H1 (cell line): ENCODE measurements around the gene CAPN14. TPM values are rescaled to one million over a fixed set of nuclear protein-coding genes. Genes with fewer than 3 reads are reported as not detected.

ENCODE experiments used
- CTCF ChIA-PET: fragments of 300-600 bp; sonication (Branson Sonifier 250); formaldehyde crosslinking; loops from one replicate; lab custom pipeline; 2021; ENCODE audit not compliant: partially characterized antibody; lab: Charles Lee
- POLR2A ChIA-PET: fragments of 300-600 bp; sonication (Branson Sonifier 250); formaldehyde crosslinking; loops from one replicate; lab custom pipeline; 2021; ENCODE audit warnings: inconsistent platforms; ENCODE audit not compliant: partially characterized antibody; lab: Charles Lee
- DNase-seq, 2 experiments: peaks; one replicate each; pipeline versions ENCODE4 v3.0.0 to v3.0.0-alpha.2; 2010 to 2022; ENCODE audit warnings: low spot score in 2 of 2, low read depth in 1 of 2, mixed read lengths in 1 of 2
- FAIRE-seq: peaks from 2 replicates; lab custom pipeline; 2011; peaks lifted over from hg19 to GRCh38; lab: Jason Lieb, UNC
- H2AFZ ChIP-seq: 2 replicates; pipeline ENCODE4 v1.8.1; 2012; ENCODE audit warnings: low read length, inconsistent platforms
- H2AK5ac ChIP-seq: 2 replicates; pipeline ENCODE4 v1.6.1; 2013; ENCODE audit warnings: low read depth, low read length
- H2BK120ac ChIP-seq: replicated peaks from 2 replicates; pipeline ENCODE3; 2013; ENCODE audit warnings: low read depth, low read length, inconsistent platforms
- H2BK12ac ChIP-seq: 2 replicates; pipeline ENCODE4 v1.6.1; 2013; ENCODE audit warnings: low read depth, low read length
- H2BK15ac ChIP-seq: 2 replicates; pipeline ENCODE4 v1.6.1; 2013; ENCODE audit warnings: low read length
- H2BK20ac ChIP-seq: 2 replicates; pipeline ENCODE4 v1.6.1; 2013; ENCODE audit warnings: low read length
- H2BK5ac ChIP-seq: 2 replicates; pipeline ENCODE4 v1.6.1; 2013; ENCODE audit warnings: low read depth, low read length
- H3K14ac ChIP-seq: 2 replicates; pipeline ENCODE4 v1.6.1; 2013; ENCODE audit warnings: inconsistent platforms; ENCODE audit not compliant: insufficient read length
- H3K18ac ChIP-seq: 2 replicates; pipeline ENCODE4 v1.6.1; 2013; ENCODE audit warnings: low read length; ENCODE audit errors: extremely low read depth
- H3K23ac ChIP-seq: 2 replicates; pipeline ENCODE4 v1.6.1; 2013; ENCODE audit warnings: inconsistent platforms; ENCODE audit not compliant: insufficient read length
- H3K23me2 ChIP-seq: 2 replicates; pipeline ENCODE4 v1.6.1; 2013; ENCODE audit warnings: low read depth, low read length
- H3K27ac ChIP-seq: 2 replicates; pipeline ENCODE4 v1.6.1; 2011; ENCODE audit warnings: low read depth, low read length, inconsistent platforms
- H3K27me3 ChIP-seq, 4 experiments: replicated peaks in 1 of 4; 1 replicate in 1 of 4; 2 replicates in 3 of 4; pipeline versions ENCODE4 v1.6.1 to v1.8.1; 2011 to 2013; ENCODE audit warnings: low read length in 3 of 4, mild to moderate bottlenecking in 3 of 4, inconsistent platforms in 2 of 4, mixed read lengths in 2 of 4, moderate library complexity in 1 of 4; ENCODE audit not compliant: control insufficient read depth in 3 of 4, insufficient read depth in 3 of 4; ENCODE audit errors: extremely low read depth in 1 of 4
- H3K36me3 ChIP-seq, 4 experiments: 2 replicates each; pipeline versions ENCODE4 v1.6.1 to v1.8.1; 2011 to 2013; ENCODE audit warnings: mild to moderate bottlenecking in 4 of 4, low read length in 3 of 4, moderate library complexity in 2 of 4, control low read depth in 1 of 4, inconsistent platforms in 1 of 4; ENCODE audit not compliant: insufficient read depth in 4 of 4, control insufficient read depth in 2 of 4
- H3K4ac ChIP-seq: replicated peaks from 2 replicates; pipeline ENCODE3; 2013; ENCODE audit warnings: low read length, low read depth, mixed read lengths, inconsistent platforms; ENCODE audit not compliant: insufficient read length
- H3K4me1 ChIP-seq, 4 experiments: replicated peaks in 1 of 4; 1 replicate in 1 of 4; 2 replicates in 3 of 4; pipeline versions ENCODE4 v1.6.1 to v1.8.1; 2011 to 2013; ENCODE audit warnings: low read length in 3 of 4, inconsistent platforms in 2 of 4, mixed read lengths in 1 of 4; ENCODE audit not compliant: insufficient read depth in 4 of 4, control insufficient read depth in 3 of 4
- H3K4me2 ChIP-seq, 2 experiments: 2 replicates each; pipeline versions ENCODE4 v1.6.1 to v1.8.1; 2011 to 2013; ENCODE audit warnings: low read depth in 2 of 2, low read length in 2 of 2, control low read depth in 1 of 2, inconsistent platforms in 1 of 2, mild to moderate bottlenecking in 1 of 2; ENCODE audit not compliant: insufficient read depth in 1 of 2
- H3K4me3 ChIP-seq, 4 experiments: fragments of 200-600, 300-600 bp in 1 of 4; sonication (generic), shearing (Covaris generic), sonication (Bioruptor Twin) in 1 of 4; 2 replicates each; pipeline versions ENCODE4 v1.5.1 to v1.8.1; 2011 to 2016; ENCODE audit warnings: low read length in 4 of 4, low read depth in 3 of 4, control low read depth in 2 of 4, inconsistent platforms in 2 of 4, mild to moderate bottlenecking in 2 of 4, mixed read lengths in 1 of 4, moderate library complexity in 1 of 4; ENCODE audit not compliant: insufficient read depth in 2 of 4; ENCODE audit errors: extremely low read depth in 1 of 4
- H3K56ac ChIP-seq: replicated peaks from 2 replicates; pipeline ENCODE3; 2013; ENCODE audit warnings: low read depth, mild to moderate bottlenecking, mixed read lengths, low read length, inconsistent platforms; ENCODE audit not compliant: insufficient read length
- H3K79me1 ChIP-seq: 2 replicates; pipeline ENCODE4 v1.6.1; 2013; ENCODE audit warnings: low read depth, low read length, control low read depth
- H3K79me2 ChIP-seq, 2 experiments: 2 replicates each; pipeline versions ENCODE4 v1.6.1 to v1.8.1; 2012 to 2013; ENCODE audit warnings: low read length in 2 of 2, mild to moderate bottlenecking in 2 of 2, inconsistent platforms in 1 of 2; ENCODE audit not compliant: insufficient read depth in 2 of 2, control insufficient read depth in 1 of 2
- H3K9ac ChIP-seq, 4 experiments: replicated peaks in 1 of 4; 1 replicate in 1 of 4; 2 replicates in 3 of 4; pipeline versions ENCODE4 v1.6.1 to v1.8.1; 2011 to 2013; ENCODE audit warnings: low read depth in 3 of 4, low read length in 3 of 4, control low read depth in 2 of 4, mild to moderate bottlenecking in 2 of 4, moderate library complexity in 2 of 4, inconsistent platforms in 1 of 4; ENCODE audit errors: extremely low read depth in 1 of 4
- H3K9me3 ChIP-seq, 2 experiments: 2 replicates each; pipeline versions ENCODE4 v1.6.1 to v1.8.1; 2012 to 2013; ENCODE audit warnings: mild to moderate bottlenecking in 2 of 2, moderate library complexity in 2 of 2, control low read depth in 1 of 2, inconsistent platforms in 1 of 2, low read depth in 1 of 2, low read length in 1 of 2, mixed read lengths in 1 of 2; ENCODE audit not compliant: insufficient read depth in 2 of 2
- H4K20me1 ChIP-seq, 2 experiments: replicated peaks in 1 of 2; 2 replicates each; pipeline versions ENCODE3 to v1.8.1; 2011 to 2013; ENCODE audit warnings: inconsistent platforms in 2 of 2, low read length in 2 of 2, mild to moderate bottlenecking in 1 of 2; ENCODE audit not compliant: insufficient read depth in 2 of 2, control insufficient read depth in 1 of 2
- H4K5ac ChIP-seq: 2 replicates; pipeline ENCODE4 v1.6.1; 2013; ENCODE audit warnings: low read length, low read depth, mixed read lengths, inconsistent platforms; ENCODE audit not compliant: insufficient read length
- H4K8ac ChIP-seq: 2 replicates; pipeline ENCODE4 v1.8.0; 2013; ENCODE audit warnings: mild to moderate bottlenecking, moderate library complexity, low read length, inconsistent platforms; ENCODE audit not compliant: insufficient read depth; ENCODE audit errors: extremely low read depth
- H4K91ac ChIP-seq: replicated peaks from 2 replicates; pipeline ENCODE3; 2013; ENCODE audit warnings: low read length, mixed read lengths, inconsistent platforms; ENCODE audit not compliant: insufficient read length
- EP300 ChIP-seq, 2 experiments: IDR thresholded peaks; 1 replicate in 1 of 2; 2 replicates in 1 of 2; pipeline ENCODE4 v1.6.1; 2011 to 2012; ENCODE audit warnings: low read depth in 2 of 2, low read length in 2 of 2, mild to moderate bottlenecking in 2 of 2, borderline replicate concordance in 1 of 2, inconsistent platforms in 1 of 2, moderate library complexity in 1 of 2
- GTF2F1 ChIP-seq: IDR thresholded peaks from 2 replicates; pipeline ENCODE4 v1.6.1; 2012; ENCODE audit warnings: low read depth, low read length, improper control_type of control experiment, borderline replicate concordance
- JUN ChIP-seq: IDR thresholded peaks from 2 replicates; pipeline ENCODE4 v1.6.1; 2011; ENCODE audit warnings: low read depth, mild to moderate bottlenecking, improper control_type of control experiment, low read length
- MAFK ChIP-seq: IDR thresholded peaks from 2 replicates; pipeline ENCODE4 v1.6.1; 2012; ENCODE audit warnings: low read depth, mild to moderate bottlenecking, improper control_type of control experiment, low read length
- PHF8 ChIP-seq: fragments of 200-600 bp; sonication (generic); conservative IDR thresholded peaks from 2 replicates; pipeline ENCODE4 v1.7.1; 2012; ENCODE audit warnings: low read depth, mild to moderate bottlenecking, inconsistent platforms, low read length, moderate library complexity
- SAP30 ChIP-seq: fragments of 300-600 bp; sonication (generic); IDR thresholded peaks from 2 replicates; pipeline ENCODE4 v1.7.1; 2012; ENCODE audit warnings: low read length, moderate library complexity, mild to moderate bottlenecking, inconsistent platforms; ENCODE audit not compliant: insufficient read depth, insufficient replicate concordance
- SP1 ChIP-seq: IDR thresholded peaks from 2 replicates; pipeline ENCODE4 v1.6.1; 2011; ENCODE audit warnings: low read depth, low read length
- SP2 ChIP-seq: IDR thresholded peaks from 2 replicates; pipeline ENCODE4 v1.6.1; 2012; ENCODE audit warnings: mild to moderate bottlenecking, low read length, inconsistent platforms
- SP4 ChIP-seq: IDR thresholded peaks from 2 replicates; pipeline ENCODE4 v1.6.1; 2012; ENCODE audit warnings: low read length, inconsistent platforms
- SRF ChIP-seq: IDR thresholded peaks from 2 replicates; pipeline ENCODE4 v1.6.1; 2011; ENCODE audit warnings: mild to moderate bottlenecking, low read depth, low read length, moderate library complexity
- WGBS, 2 experiments: shearing (Covaris generic) in 1 of 2; methylation state at CpG; one replicate each; pipeline versions ENCODE4 v1.1.6 to v1.1.7; 2013 to 2015; ENCODE audit warnings: low lambda C conversion rate in 2 of 2, mixed read lengths in 2 of 2, inconsistent platforms in 1 of 2, low coverage in 1 of 2, missing lambda C conversion rate in 1 of 2; ENCODE audit not compliant: insufficient replicate concordance in 2 of 2, insufficient coverage in 1 of 2, insufficient read length in 1 of 2; ENCODE audit errors: extremely low coverage in 1 of 2, missing lambda C conversion rate in 1 of 2; 5-methylcytosine and 5-hydroxymethylcytosine counted together
- polyA plus RNA-seq, 7 experiments: library from polyadenylated mRNA; depleted of rRNA in 3 of 7; stranded (reverse) in 5 of 7; unstranded in 2 of 7; fragments of >200 nt in 5 of 7; fragments of 200-250 nt in 2 of 7; gene quantifications; 1 replicate in 5 of 7; 2 replicates in 1 of 7; 4 replicates in 1 of 7; pipeline versions ENCODE4 v1.2.1 to v1.2.3, GENCODE V29; 2011 to 2013; ENCODE audit warnings: missing spikeins in 2 of 7, mixed read lengths in 2 of 7
- total RNA-seq: library from RNA; stranded (reverse); fragmentation: NEBNext Ultra II Directional; extraction: Animal tissue kit (Norgen Biotek cat#: 25700); gene quantifications from 2 replicates; pipeline ENCODE4 v1.2.1, GENCODE V29; 2021
- TF ChIP-seq, protein P1 (sequence below): IDR thresholded peaks from 2 replicates; pipeline ENCODE4 v1.6.1; 2011; ENCODE audit warnings: low read length, improper control_type of control experiment

CAPN14 gene
- total and polyA plus RNA-seq, 2 of the 8 experiments (the other 6 are each of a cell fraction or from before 2014, with no cell fraction given): 0.07 TPM; not detected in 1

DNA sequence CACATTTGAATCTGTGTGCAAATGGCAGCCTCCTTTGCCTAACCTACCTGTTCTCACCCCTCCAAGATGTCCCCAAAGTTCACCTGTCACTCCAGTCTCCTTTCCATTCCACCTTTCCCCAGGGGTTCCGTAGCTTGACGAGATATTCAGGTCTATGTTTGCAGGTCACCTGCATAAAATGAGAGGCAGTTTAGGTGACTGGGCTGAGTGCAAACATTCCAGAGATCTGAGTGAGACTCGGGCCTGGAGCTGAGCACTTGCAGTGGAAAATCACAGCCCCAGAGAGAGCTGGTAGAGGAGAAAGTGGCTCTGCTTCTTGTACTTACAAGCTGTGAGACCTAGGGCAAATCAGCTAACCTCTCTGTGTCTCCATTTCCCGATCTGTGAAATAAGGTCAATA is 20.1 kb downstream of the CAPN14 start:
- no peaks in the 10 kb centered on the region for H3K36me3 ChIP-seq
- H3K14ac ChIP-seq: no peak overlapping the region
- H3K4me2 ChIP-seq: no peak overlapping the region
- H3K79me2 ChIP-seq: no peaks in the 10 kb centered on the region
- DNase-seq: peak in 1 of 2 experiments; percentile 14
- TF ChIP-seq SAP30: no peak
- no peak for TF ChIP-seq SP1
- TF ChIP-seq GTF2F1: no peak
- no peak for TF ChIP-seq SRF
- no peak for TF ChIP-seq EP300 (IDR thresholded peaks at IDR 0.05; ENCODE audit: borderline replicate concordance in 1 of 2, low read depth in 2 of 2, low read length in 2 of 2)
- TF ChIP-seq SP2: no peak
- TF ChIP-seq, protein P1, sequence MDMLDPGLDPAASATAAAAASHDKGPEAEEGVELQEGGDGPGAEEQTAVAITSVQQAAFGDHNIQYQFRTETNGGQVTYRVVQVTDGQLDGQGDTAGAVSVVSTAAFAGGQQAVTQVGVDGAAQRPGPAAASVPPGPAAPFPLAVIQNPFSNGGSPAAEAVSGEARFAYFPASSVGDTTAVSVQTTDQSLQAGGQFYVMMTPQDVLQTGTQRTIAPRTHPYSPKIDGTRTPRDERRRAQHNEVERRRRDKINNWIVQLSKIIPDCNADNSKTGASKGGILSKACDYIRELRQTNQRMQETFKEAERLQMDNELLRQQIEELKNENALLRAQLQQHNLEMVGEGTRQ: no peak
- TF ChIP-seq PHF8: no peak
- TF ChIP-seq SP4: no peak
- TF ChIP-seq JUN: no peak
- no peak for TF ChIP-seq MAFK
- TF ChIP-seq, all 59 proteins: peak for 0
- H4K5ac ChIP-seq: no peak overlapping the region
- H3K23ac ChIP-seq: no peak overlapping the region
- 94% methylated on average over 4 of the region's 4 CpGs; no CpG with 5 or more reads in 1 of the 2 experiments for WGBS, 2 experiments
- no peaks in the 10 kb centered on the region for H3K79me1 ChIP-seq
- no peak overlapping the region for H2AFZ ChIP-seq
- H4K8ac ChIP-seq: no peak overlapping the region
- no peaks in the 10 kb centered on the region; a peak in 1 of 7 replicates for H3K4me1 ChIP-seq
- no peak overlapping the region for H3K9ac ChIP-seq
- peaks cover 0 to 2% of the 10 kb centered on the region in 2 experiments for H4K20me1 ChIP-seq
- H3K27me3 ChIP-seq: no peaks in the 10 kb centered on the region; a peak in 1 of 7 replicates
- H2BK12ac ChIP-seq: no peak overlapping the region
- H2BK15ac ChIP-seq: no peak overlapping the region
- H3K9me3 ChIP-seq: no peaks in the 10 kb centered on the region
- no peak overlapping the region for H3K27ac ChIP-seq
- no peak overlapping the region for H2BK120ac ChIP-seq
- no peak overlapping the region for H4K91ac ChIP-seq
- ChIA-PET CTCF (interaction anchor here (0.9 to 1.3 kb wide), 4 partner anchors 45 to 164 kb away, joined by 3 to 4 read pairs (median 4); no protein-coding TSS in a partner anchor), POLR2A (no interaction called here)
- no peak overlapping the region for H2BK20ac ChIP-seq
- H3K4me3 ChIP-seq: no peak overlapping the region
- H2AK5ac ChIP-seq: no peak overlapping the region
- no peak for FAIRE-seq
- peaks cover 4% of the 10 kb centered on the region; the same call in 1 of the 2 replicates for H3K23me2 ChIP-seq
- H3K18ac ChIP-seq: no peak overlapping the region
- no peak overlapping the region for H2BK5ac ChIP-seq
- no peak overlapping the region for H3K56ac ChIP-seq
- H3K4ac ChIP-seq: no peak overlapping the region
